MCF 10A (cell line): ENCODE results near the gene GULP1. TPM values are rescaled to one million over a fixed set of nuclear protein-coding genes. Genes with fewer than 3 reads are reported as not detected.

Source experiments
- BruUV-seq: library from RNA; stranded (reverse); fragments of 400-500 nt; replicated peaks from 2 replicates; lab custom pipeline; 2021; lab: Mats Ljungman, UMichigan
- CTCF ChIA-PET: fragments of 300-600 bp; sonication (Branson Sonifier 250); formaldehyde crosslinking; extraction: SDS; loops from one replicate; lab custom pipeline; 2021; ENCODE audit warnings: antibody characterized with exemption, inconsistent platforms; lab: Yijun Ruan, JAX
- POLR2A ChIA-PET: fragments of 300-600, 350-650 bp; sonication (Branson Sonifier 250); formaldehyde crosslinking; extraction: SDS; loops from one replicate; lab custom pipeline; 2020; ENCODE audit warnings: antibody characterized with exemption, inconsistent platforms; lab: Yijun Ruan, JAX
- DNase-seq: peaks from one replicate; pipeline ENCODE4 v3.0.0-alpha.2; 2018; ENCODE audit not compliant: unreplicated experiment
- H3K27ac Mint-ChIP-seq: one replicate; pipeline ENCODE4 v1.8.0; 2022; ENCODE audit warnings: mild to moderate bottlenecking, low read depth, mixed read lengths; ENCODE audit not compliant: unreplicated experiment
- H3K27me3 Mint-ChIP-seq: one replicate; pipeline ENCODE4 v1.8.0; 2022; ENCODE audit warnings: mixed read lengths; ENCODE audit not compliant: insufficient read depth, unreplicated experiment
- H3K36me3 Mint-ChIP-seq: one replicate; pipeline ENCODE4 v1.8.0; 2022; ENCODE audit warnings: mild to moderate bottlenecking, moderate library complexity, mixed read lengths; ENCODE audit not compliant: insufficient read depth, unreplicated experiment
- H3K4me1 Mint-ChIP-seq: one replicate; pipeline ENCODE4 v1.8.0; 2022; ENCODE audit warnings: mixed read lengths; ENCODE audit not compliant: insufficient read depth, unreplicated experiment
- H3K4me3 Mint-ChIP-seq: one replicate; pipeline ENCODE4 v1.8.0; 2022; ENCODE audit warnings: mild to moderate bottlenecking, moderate library complexity, mixed read lengths; ENCODE audit not compliant: unreplicated experiment
- H3K9me3 Mint-ChIP-seq: one replicate; pipeline ENCODE4 v1.8.0; 2022; ENCODE audit warnings: mixed read lengths; ENCODE audit not compliant: unreplicated experiment
- CTCF ChIP-seq: fragments of 200-600 bp; IDR thresholded peaks from one replicate; pipeline ENCODE4 v1.8.0; 2022; ENCODE audit warnings: antibody characterized with exemption, mild to moderate bottlenecking; ENCODE audit not compliant: unreplicated experiment
- intact Hi-C: fragments of 100-400 bp; cut with micrococcal nuclease; formaldehyde crosslinking; loops from 2 replicates; pipeline ENCODE4 v1.14.1; 2022
- total RNA-seq: library from RNA; stranded (reverse); gene quantifications from 2 replicates; pipeline ENCODE4 v1.2.3, GENCODE V29; 2022

Gene GULP1
- total RNA-seq, 1 experiment from 2014 or later, result 4.2 TPM

- intact Hi-C loops, result no loop called here
- no peak for TF ChIP-seq CTCF
- DNase-seq, result no peak
- H3K4me3 Mint-ChIP-seq, result no peak overlapping the region
- H3K36me3 Mint-ChIP-seq, result no peaks in the 10 kb centered on the region
- H3K9me3 Mint-ChIP-seq, result no peaks in the 10 kb centered on the region
- BruUV-seq, result no TSS peak
- H3K27me3 Mint-ChIP-seq, result no peaks in the 10 kb centered on the region
- POLR2A ChIA-PET, result interaction anchor here (1.2 kb wide), 1 partner anchor 11 kb away, joined by 7 read pairs; no protein-coding TSS in a partner anchor
- no peak overlapping the region for H3K27ac Mint-ChIP-seq
- no peaks in the 10 kb centered on the region for H3K4me1 Mint-ChIP-seq
- CTCF ChIA-PET, result no interaction called here
These were observed 158.3 kb downstream of the GULP1 start for GRCh38 chr2:188449971-188450370.

- ChIA-PET CTCF (no interaction called here), POLR2A (interaction anchor here (1.2 kb wide), 1 partner anchor 10 kb away, joined by 7 read pairs; no protein-coding TSS in a partner anchor)
- no peaks in the 10 kb centered on the region for H3K9me3 Mint-ChIP-seq
- no peaks in the 10 kb centered on the region for H3K36me3 Mint-ChIP-seq
- H3K4me1 Mint-ChIP-seq, result no peaks in the 10 kb centered on the region
- intact Hi-C loops, result no loop called here
- no peaks in the 10 kb centered on the region for H3K27me3 Mint-ChIP-seq
- TF ChIP-seq CTCF, result no peak
- BruUV-seq, result no TSS peak
- H3K27ac Mint-ChIP-seq, result no peak overlapping the region
- no peak for DNase-seq
- H3K4me3 Mint-ChIP-seq, result no peak overlapping the region
These were observed 159.2 kb downstream of the GULP1 start for GRCh38 chr2:188450732-188451483.

GRCh38 chr2:188452084-188452483 lies 160.4 kb downstream of the GULP1 start:
- Mint-ChIP-seq H3K27me3 (no peaks in the 10 kb centered on the region), H3K4me3 (no peak overlapping the region), H3K27ac (no peak overlapping the region), H3K36me3 (no peaks in the 10 kb centered on the region), H3K4me1 (no peaks in the 10 kb centered on the region), H3K9me3 (no peaks in the 10 kb centered on the region)
- no peak for DNase-seq
- no peak for TF ChIP-seq CTCF
- intact Hi-C loops, result no loop called here
- ChIA-PET CTCF (no interaction called here), POLR2A (no interaction called here)
- BruUV-seq, result no TSS peak

- Mint-ChIP-seq H3K9me3 (no peaks in the 10 kb centered on the region), H3K4me1 (no peaks in the 10 kb centered on the region), H3K27ac (no peak overlapping the region), H3K27me3 (no peaks in the 10 kb centered on the region), H3K4me3 (no peak overlapping the region), H3K36me3 (no peaks in the 10 kb centered on the region)
- DNase-seq, result no peak
- POLR2A ChIA-PET, result no interaction called here
- CTCF ChIA-PET, result no interaction called here
- TF ChIP-seq CTCF, result no peak
- no TSS peak for BruUV-seq
- intact Hi-C loops, result no loop called here
These were observed 164.6 kb downstream of the GULP1 start for GRCh38 chr2:188456114-188456909.
